H9 (cell line): ENCODE measurements around the gene CDH13. TPM values are rescaled to one million over a fixed set of nuclear protein-coding genes. Genes with fewer than 3 reads are reported as not detected.

ENCODE experiments used
- DNase-seq: peaks from one replicate; pipeline ENCODE4 v3.0.0-alpha.2; 2017
- H2AFZ ChIP-seq: one replicate; pipeline ENCODE4 v1.6.1; 2013; ENCODE audit warnings: mild to moderate bottlenecking, low read length, control low read depth, moderate library complexity
- H2AK5ac ChIP-seq: 2 replicates; pipeline ENCODE4 v1.6.1; 2013; ENCODE audit warnings: low read length, control low read depth, mixed read lengths; ENCODE audit not compliant: insufficient read length
- H2BK120ac ChIP-seq: one replicate; pipeline ENCODE4 v1.6.1; 2013; ENCODE audit warnings: low read depth, mild to moderate bottlenecking, low read length, control low read depth, inconsistent platforms; ENCODE audit not compliant: poor library complexity, severe bottlenecking
- H2BK12ac ChIP-seq: 2 replicates; pipeline ENCODE4 v1.6.1; 2013; ENCODE audit warnings: low read length, control low read depth, mixed read lengths, low read depth; ENCODE audit not compliant: insufficient read length
- H2BK15ac ChIP-seq: 2 replicates; pipeline ENCODE4 v1.6.1; 2013; ENCODE audit warnings: low read depth, low read length, control low read depth
- H2BK20ac ChIP-seq: one replicate; pipeline ENCODE4 v1.6.1; 2013; ENCODE audit warnings: low read depth, mild to moderate bottlenecking, low read length, control low read depth, inconsistent platforms; ENCODE audit not compliant: poor library complexity, severe bottlenecking
- H2BK5ac ChIP-seq: 2 replicates; pipeline ENCODE4 v1.6.1; 2013; ENCODE audit warnings: low read length, control low read depth, mixed read lengths; ENCODE audit not compliant: insufficient read length
- H3K14ac ChIP-seq: 2 replicates; pipeline ENCODE4 v1.6.1; 2013; ENCODE audit warnings: low read length, control low read depth; ENCODE audit not compliant: insufficient read depth
- H3K18ac ChIP-seq: 2 replicates; pipeline ENCODE4 v1.6.1; 2013; ENCODE audit warnings: low read depth, mild to moderate bottlenecking, mixed read lengths, low read length, control low read depth; ENCODE audit not compliant: insufficient read length
- H3K23ac ChIP-seq: 2 replicates; pipeline ENCODE4 v1.6.1; 2013; ENCODE audit warnings: low read length, control low read depth, mixed read lengths, low read depth; ENCODE audit not compliant: insufficient read length
- H3K23me2 ChIP-seq: 2 replicates; pipeline ENCODE4 v1.6.1; 2013; ENCODE audit warnings: low read depth, mild to moderate bottlenecking, mixed read lengths, low read length, control low read depth; ENCODE audit not compliant: insufficient read length, poor library complexity, severe bottlenecking
- H3K27ac ChIP-seq: 2 replicates; pipeline ENCODE4 v1.5.1; 2013; ENCODE audit warnings: low read length, control low read depth, mixed read lengths, low read depth; ENCODE audit not compliant: insufficient read length
- H3K27me3 ChIP-seq: 2 replicates; pipeline ENCODE4 v1.6.1; 2013; ENCODE audit warnings: low read length, control low read depth, inconsistent platforms; ENCODE audit not compliant: insufficient read depth
- H3K4ac ChIP-seq: 2 replicates; pipeline ENCODE4 v1.6.1; 2013; ENCODE audit warnings: low read depth, mild to moderate bottlenecking, control low read depth, inconsistent platforms, low read length, moderate library complexity
- H3K4me1 ChIP-seq: 2 replicates; pipeline ENCODE4 v1.6.1; 2013; ENCODE audit warnings: low read length, control low read depth, inconsistent platforms; ENCODE audit not compliant: insufficient read depth
- H3K4me2 ChIP-seq: 2 replicates; pipeline ENCODE4 v1.6.1; 2013; ENCODE audit warnings: low read length, control low read depth, mixed read lengths; ENCODE audit not compliant: insufficient read length, insufficient read depth
- H3K56ac ChIP-seq: 2 replicates; pipeline ENCODE4 v1.6.1; 2013; ENCODE audit warnings: low read depth, mild to moderate bottlenecking, mixed read lengths, low read length, control low read depth; ENCODE audit not compliant: insufficient read length
- H3K79me1 ChIP-seq: 2 replicates; pipeline ENCODE4 v1.6.1; 2013; ENCODE audit warnings: low read depth, mild to moderate bottlenecking, moderate library complexity, low read length, control low read depth, inconsistent platforms; ENCODE audit not compliant: insufficient read depth, poor library complexity, severe bottlenecking
- H3K79me2 ChIP-seq: 2 replicates; pipeline ENCODE4 v1.6.1; 2013; ENCODE audit warnings: low read length, control low read depth, inconsistent platforms; ENCODE audit not compliant: insufficient read depth
- H3K9ac ChIP-seq: 2 replicates; pipeline ENCODE4 v1.6.1; 2013; ENCODE audit warnings: low read length, control low read depth, mixed read lengths; ENCODE audit not compliant: insufficient read length; ENCODE audit errors: extremely low read depth
- H3K9me3 ChIP-seq: one replicate; pipeline ENCODE4 v1.6.1; 2013; ENCODE audit warnings: low read depth, low read length, inconsistent platforms; ENCODE audit not compliant: control insufficient read depth
- H3T11ph ChIP-seq: one replicate; pipeline ENCODE4 v1.6.1; 2013; ENCODE audit warnings: mild to moderate bottlenecking, low read length, control low read depth, inconsistent platforms
- H4K20me1 ChIP-seq: one replicate; pipeline ENCODE4 v1.6.1; 2013; ENCODE audit not compliant: control insufficient read depth, insufficient read length, insufficient read depth
- H4K5ac ChIP-seq: 2 replicates; pipeline ENCODE4 v1.6.1; 2013; ENCODE audit warnings: low read depth, mild to moderate bottlenecking, mixed read lengths, low read length, control low read depth; ENCODE audit not compliant: insufficient read length
- H4K8ac ChIP-seq: replicated peaks from 2 replicates; pipeline ENCODE4 v1.6.1; 2013; ENCODE audit warnings: low read length, control low read depth, mixed read lengths, low read depth; ENCODE audit not compliant: insufficient read length
- H4K91ac ChIP-seq: 2 replicates; pipeline ENCODE4 v1.6.1; 2013; ENCODE audit warnings: low read depth, mild to moderate bottlenecking, moderate library complexity, mixed read lengths, low read length, control low read depth; ENCODE audit not compliant: insufficient read length
- H3K27ac Mint-ChIP-seq, 3 experiments: 2 replicates in 2 of 3; 3 replicates in 1 of 3; pipeline ENCODE4 v1.8.0; 2020 to 2021; ENCODE audit warnings: mixed read lengths in 3 of 3, mild to moderate bottlenecking in 1 of 3, moderate library complexity in 1 of 3
- H3K27me3 Mint-ChIP-seq: 2 replicates; pipeline ENCODE4 v1.8.0; 2021; ENCODE audit warnings: low read depth, mild to moderate bottlenecking, moderate library complexity, mixed read lengths
- H3K36me3 Mint-ChIP-seq, 3 experiments: 2 replicates in 2 of 3; 3 replicates in 1 of 3; pipeline ENCODE4 v1.8.0; 2020 to 2021; ENCODE audit warnings: low read depth in 3 of 3, mixed read lengths in 3 of 3; ENCODE audit not compliant: insufficient read depth in 1 of 3
- H3K4me1 Mint-ChIP-seq, 2 experiments: 2 replicates each; pipeline ENCODE4 v1.8.0; 2020; ENCODE audit warnings: mixed read lengths in 2 of 2
- H3K4me3 Mint-ChIP-seq, 2 experiments: 2 replicates in 1 of 2; 3 replicates in 1 of 2; pipeline ENCODE4 v1.8.0; 2020 to 2021; ENCODE audit warnings: mild to moderate bottlenecking in 2 of 2, mixed read lengths in 2 of 2, moderate library complexity in 1 of 2
- H3K9me3 Mint-ChIP-seq, 2 experiments: 2 replicates in 1 of 2; 3 replicates in 1 of 2; pipeline ENCODE4 v1.8.0; 2020; ENCODE audit warnings: mild to moderate bottlenecking in 2 of 2, mixed read lengths in 2 of 2, moderate library complexity in 1 of 2
- WGBS: extraction: QIAGEN DNeasy Blood & Tissue Kit; methylation state at CpG from one replicate; pipeline ENCODE4 v1.1.7; 2013; ENCODE audit warnings: missing lambda C conversion rate, low lambda C conversion rate, mixed read lengths; ENCODE audit not compliant: insufficient read length; ENCODE audit errors: extremely low coverage; 5-methylcytosine and 5-hydroxymethylcytosine counted together
- total RNA-seq: library from RNA; stranded (reverse); gene quantifications from 2 replicates; pipeline ENCODE4 v1.2.1, GENCODE V29; 2021
- TF ChIP-seq, protein P1 (sequence below): fragments of 200-600 bp; sonication (generic); conservative IDR thresholded peaks from 3 replicates; pipeline ENCODE4 v1.8.0; 2021; ENCODE audit warnings: antibody characterized with exemption, mild to moderate bottlenecking

Gene CDH13
- total RNA-seq, 1 experiment from 2014 or later: 1.5 TPM

DNA sequence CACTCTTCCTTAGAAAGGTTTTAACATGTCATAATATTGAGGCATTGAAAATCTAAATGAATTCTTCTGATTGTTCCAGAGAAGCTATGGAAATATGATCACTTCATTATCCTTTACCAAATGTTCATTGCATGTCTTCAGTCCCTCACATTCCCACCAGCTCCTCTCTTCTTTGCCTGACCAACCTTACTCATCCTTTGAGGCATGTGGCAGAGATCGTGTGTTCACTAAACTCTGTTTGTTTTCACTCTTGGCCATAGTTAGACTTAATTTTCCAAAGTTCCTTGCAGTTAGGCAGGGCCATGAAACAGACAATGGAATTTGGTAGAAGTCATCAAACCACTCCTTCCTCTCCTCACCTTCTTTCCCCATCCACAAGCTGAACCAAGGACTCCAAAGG is 914.5 kb downstream of the CDH13 start:
- TF ChIP-seq, protein P1, sequence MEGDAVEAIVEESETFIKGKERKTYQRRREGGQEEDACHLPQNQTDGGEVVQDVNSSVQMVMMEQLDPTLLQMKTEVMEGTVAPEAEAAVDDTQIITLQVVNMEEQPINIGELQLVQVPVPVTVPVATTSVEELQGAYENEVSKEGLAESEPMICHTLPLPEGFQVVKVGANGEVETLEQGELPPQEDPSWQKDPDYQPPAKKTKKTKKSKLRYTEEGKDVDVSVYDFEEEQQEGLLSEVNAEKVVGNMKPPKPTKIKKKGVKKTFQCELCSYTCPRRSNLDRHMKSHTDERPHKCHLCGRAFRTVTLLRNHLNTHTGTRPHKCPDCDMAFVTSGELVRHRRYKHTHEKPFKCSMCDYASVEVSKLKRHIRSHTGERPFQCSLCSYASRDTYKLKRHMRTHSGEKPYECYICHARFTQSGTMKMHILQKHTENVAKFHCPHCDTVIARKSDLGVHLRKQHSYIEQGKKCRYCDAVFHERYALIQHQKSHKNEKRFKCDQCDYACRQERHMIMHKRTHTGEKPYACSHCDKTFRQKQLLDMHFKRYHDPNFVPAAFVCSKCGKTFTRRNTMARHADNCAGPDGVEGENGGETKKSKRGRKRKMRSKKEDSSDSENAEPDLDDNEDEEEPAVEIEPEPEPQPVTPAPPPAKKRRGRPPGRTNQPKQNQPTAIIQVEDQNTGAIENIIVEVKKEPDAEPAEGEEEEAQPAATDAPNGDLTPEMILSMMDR: no peak
- no peak overlapping the region for H2BK20ac ChIP-seq
- no peak overlapping the region for H2BK12ac ChIP-seq
- H4K8ac ChIP-seq: no peak overlapping the region
- no peak for DNase-seq
- no peak overlapping the region for H3K27ac Mint-ChIP-seq
- H3K36me3 Mint-ChIP-seq: no peaks in the 10 kb centered on the region; a peak in 1 of 7 replicates
- no peaks in the 10 kb centered on the region for H3K4me1 ChIP-seq
- no peak overlapping the region for H2BK5ac ChIP-seq
- no peaks in the 10 kb centered on the region for H4K20me1 ChIP-seq
- no peak overlapping the region for H3T11ph ChIP-seq
- no peak overlapping the region for H3K4me2 ChIP-seq
- H3K9me3 Mint-ChIP-seq: no peaks in the 10 kb centered on the region; a peak in 1 of 5 replicates
- H3K79me1 ChIP-seq: no peaks in the 10 kb centered on the region
- H3K4me1 Mint-ChIP-seq: no peaks in the 10 kb centered on the region
- H3K4me3 Mint-ChIP-seq: no peak overlapping the region
- no peaks in the 10 kb centered on the region for H3K79me2 ChIP-seq
- no peak overlapping the region for H2BK15ac ChIP-seq
- no peak overlapping the region for H2AFZ ChIP-seq
- no peak overlapping the region for H4K91ac ChIP-seq
- H3K14ac ChIP-seq: no peak overlapping the region
- WGBS: no CpG with 5 or more reads among the region's 1 CpG
- H3K27me3 ChIP-seq: no peaks in the 10 kb centered on the region
- H4K5ac ChIP-seq: no peak overlapping the region
- no peak overlapping the region for H3K23ac ChIP-seq
- H3K27ac ChIP-seq: no peak overlapping the region
- no peaks in the 10 kb centered on the region for H3K23me2 ChIP-seq
- no peak overlapping the region for H3K56ac ChIP-seq
- no peak overlapping the region for H3K4ac ChIP-seq
- H3K18ac ChIP-seq: no peak overlapping the region
- H3K27me3 Mint-ChIP-seq: peaks cover under 1% of the 10 kb centered on the region
- no peak overlapping the region for H2AK5ac ChIP-seq
- no peak overlapping the region for H2BK120ac ChIP-seq
- H3K9ac ChIP-seq: no peak overlapping the region
- no peaks in the 10 kb centered on the region for H3K9me3 ChIP-seq
